ENCODE results near the gene GPLD1. TPM values are rescaled to one million over a fixed set of nuclear protein-coding genes. Genes with fewer than 3 reads are reported as not detected.

GPLD1 gene
- total RNA-seq, 1 donor = 0.72 TPM

GRCh38 chr6:24469811-24470210, 19.6 kb downstream of the GPLD1 start:
- Histone ChIP-seq H2AFZ (ENCODE audit: low read length) (no peak overlapping the region), H3K4me2 (ENCODE audit: insufficient read depth, low read length) (peak overlapping the region; percentile 44), H3K9me3 (ENCODE audit: low read depth, low read length) (no peaks in the 10 kb centered on the region), H3K27me3 (ENCODE audit: insufficient read depth, low read length) (no peaks in the 10 kb centered on the region), H3K36me3 (ENCODE audit: insufficient read depth, low read length) (no peaks in the 10 kb centered on the region), H3K79me2 (ENCODE audit: insufficient read depth, low read length) (no peaks in the 10 kb centered on the region), H4K20me1 (ENCODE audit: insufficient read depth, low read length) (no peaks in the 10 kb centered on the region), H3K4me1 (ENCODE audit: insufficient read depth, low read length) (peaks cover 6% of the 10 kb centered on the region), H3K4me3 (ENCODE audit: insufficient read depth, low read length) (no peak overlapping the region), H3K27ac (ENCODE audit: low read depth, low read length) (no peak overlapping the region)
- peak; percentile 56 for DNase-seq (ENCODE audit: insufficient read length, low spot score, missing footprints)
- no peak for TF ChIP-seq CTCF (IDR thresholded peaks at IDR 0.05; ENCODE audit: extremely low read depth, low read depth, low read length)

- no peaks in the 10 kb centered on the region for H3K27me3 ChIP-seq (ENCODE audit: insufficient read depth, low read length)
- no peaks in the 10 kb centered on the region for H3K79me2 ChIP-seq (ENCODE audit: insufficient read depth, low read length)
- no peak for DNase-seq (ENCODE audit: insufficient read length, low spot score, missing footprints)
- H3K27ac ChIP-seq (ENCODE audit: low read depth, low read length) = no peak overlapping the region
- H3K4me3 ChIP-seq (ENCODE audit: insufficient read depth, low read length) = no peak overlapping the region
- no peak for TF ChIP-seq CTCF (IDR thresholded peaks at IDR 0.05; ENCODE audit: extremely low read depth, low read depth, low read length)
- no peak overlapping the region for H3K4me2 ChIP-seq (ENCODE audit: insufficient read depth, low read length)
- no peak overlapping the region for H2AFZ ChIP-seq (ENCODE audit: low read length)
- no peaks in the 10 kb centered on the region for H3K9me3 ChIP-seq (ENCODE audit: low read depth, low read length)
- no peaks in the 10 kb centered on the region for H3K4me1 ChIP-seq (ENCODE audit: insufficient read depth, low read length)
- H3K36me3 ChIP-seq (ENCODE audit: insufficient read depth, low read length) = no peaks in the 10 kb centered on the region
- no peaks in the 10 kb centered on the region for H4K20me1 ChIP-seq (ENCODE audit: insufficient read depth, low read length)
Observed at GRCh38 chr6:24464253-24465038, 24.9 kb downstream of the GPLD1 start.

- no peak for DNase-seq (ENCODE audit: insufficient read length, low spot score, missing footprints)
Observed at GRCh38 chr6:24460966-24461365, 28.4 kb downstream of the GPLD1 start.

More at GRCh38 chr6:24460966-24461365, 28.4 kb downstream of the GPLD1 start:
- Histone ChIP-seq H3K27me3 (ENCODE audit: insufficient read depth, low read length) (no peaks in the 10 kb centered on the region), H3K27ac (ENCODE audit: low read depth, low read length) (no peak overlapping the region), H3K9me3 (ENCODE audit: low read depth, low read length) (no peaks in the 10 kb centered on the region), H3K79me2 (ENCODE audit: insufficient read depth, low read length) (no peaks in the 10 kb centered on the region), H3K4me1 (ENCODE audit: insufficient read depth, low read length) (no peaks in the 10 kb centered on the region), H3K36me3 (ENCODE audit: insufficient read depth, low read length) (no peaks in the 10 kb centered on the region), H2AFZ (ENCODE audit: low read length) (no peak overlapping the region), H3K4me2 (ENCODE audit: insufficient read depth, low read length) (no peak overlapping the region), H4K20me1 (ENCODE audit: insufficient read depth, low read length) (no peaks in the 10 kb centered on the region), H3K4me3 (ENCODE audit: insufficient read depth, low read length) (no peak overlapping the region)
- TF ChIP-seq CTCF (IDR thresholded peaks at IDR 0.05; ENCODE audit: extremely low read depth, low read depth, low read length) = no peak
